Thymus (tissue), 14 donors: ENCODE results near the gene PLA2G7. TPM values are rescaled to one million over a fixed set of nuclear protein-coding genes. Genes with fewer than 3 reads are reported as not detected.
"Not testable (repeated sequence)": the region's sequence is repeated elsewhere in the genome, so short reads cannot be mapped to it uniquely, and the experiment has no call there.

Experiments used
- DNase-seq, 9 donors: peaks; one replicate each; pipeline ENCODE4 v3.0.0-alpha.2; 2013; ENCODE audit warnings: low spot score in 9 of 9, low read depth in 6 of 9, missing footprints in 1 of 9
- H3K27ac ChIP-seq, 2 donors: one replicate each; pipeline ENCODE4 v1.5.1; 2013; ENCODE audit warnings: control low read depth in 1 of 2, low read depth in 1 of 2, low read length in 1 of 2, mild to moderate bottlenecking in 1 of 2, moderate library complexity in 1 of 2
- H3K27me3 ChIP-seq, 2 donors: one replicate each; pipeline ENCODE4 v1.5.1; 2013; ENCODE audit warnings: low read length in 1 of 2; ENCODE audit not compliant: control insufficient read depth in 2 of 2, insufficient read depth in 1 of 2
- H3K36me3 ChIP-seq, 2 donors: one replicate each; pipeline ENCODE4 v1.5.1; 2013; ENCODE audit warnings: low read length in 1 of 2, mild to moderate bottlenecking in 1 of 2, moderate library complexity in 1 of 2; ENCODE audit not compliant: control insufficient read depth in 2 of 2, insufficient read depth in 2 of 2
- H3K4me1 ChIP-seq, 2 donors: one replicate each; pipeline ENCODE4 v1.5.1; 2013; ENCODE audit warnings: low read length in 2 of 2; ENCODE audit not compliant: control insufficient read depth in 2 of 2, insufficient read depth in 2 of 2
- H3K4me3 ChIP-seq, 2 donors: one replicate each; pipeline ENCODE4 v1.5.1; 2013; ENCODE audit warnings: low read length in 2 of 2, control low read depth in 1 of 2, mild to moderate bottlenecking in 1 of 2
- H3K9me3 ChIP-seq, 2 donors: one replicate each; pipeline ENCODE4 v1.5.1; 2013; ENCODE audit warnings: low read length in 1 of 2, mild to moderate bottlenecking in 1 of 2; ENCODE audit not compliant: control insufficient read depth in 2 of 2, insufficient read depth in 1 of 2
- WGBS: extraction: QIAGEN DNeasy Blood & Tissue Kit; methylation state at CpG from one replicate; pipeline ENCODE4 v1.1.7; 2013; 5-methylcytosine and 5-hydroxymethylcytosine counted together
- long read RNA-seq, 10 donors: transcript quantifications; one replicate each; lab custom pipeline, GENCODE V29; 2026
- polyA plus RNA-seq: library from polyadenylated mRNA; stranded (reverse); fragments of 200-250 nt; gene quantifications from one replicate; pipeline ENCODE4 v1.2.3, GENCODE V29; 2013
- total RNA-seq: library from RNA; stranded (reverse); fragments of 120-200 nt; gene quantifications from one replicate; pipeline ENCODE4 v1.2.4, GENCODE V29; 2013
- donor health status: healthy.

Gene PLA2G7
- total RNA-seq (9.3 TPM), polyA plus RNA-seq (26.1 TPM)
- long read RNA-seq, donor 1, result 0 reads
- long read RNA-seq, donor 2, result 0 reads
- long read RNA-seq, donor 3, result 0 reads
- long read RNA-seq, donor 4, partial matches to known transcripts, result 0 of 1 reads
- long read RNA-seq, donor 4, other reads (novel, unspliced or antisense), result 0 of 1 reads
- long read RNA-seq, donor 5, partial matches to known transcripts, result 0 of 1 reads
- long read RNA-seq, donor 5, other reads (novel, unspliced or antisense), result 0 of 1 reads
- long read RNA-seq, donor 6, result 0 reads
- long read RNA-seq, donor 7, partial matches to known transcripts, result 0 of 3 reads
- long read RNA-seq, donor 7, other reads (novel, unspliced or antisense), result 0 of 3 reads
- long read RNA-seq, donor 8, partial matches to known transcripts, result 0 of 2 reads
- long read RNA-seq, donor 8, other reads (novel, unspliced or antisense), result 0 of 2 reads
- long read RNA-seq, donor 9, result 0 reads
- long read RNA-seq, donor 10, result 0 reads

- peak in 2 of 9 donors; percentile 2 to 4 for DNase-seq
- 2% methylated on average over 73 of the region's 73 CpGs for WGBS
Measured at GRCh38 chr6:46734867-46735719, at the start of gene PLA2G7. TSS of gene PLA2G7 (minus strand) at chr6:46735375. CDS start at chr6:46722891, 12,484 bp downstream.

GRCh38 chr6:46784535-46784934, 49.4 kb upstream of the PLA2G7 start:
- no peak for DNase-seq
- Histone ChIP-seq H3K9me3 (no peaks in the 10 kb centered on the region), H3K36me3 (no peaks in the 10 kb centered on the region), H3K27me3 (no peaks in the 10 kb centered on the region), H3K4me3 (no peak overlapping the region), H3K4me1 (no peaks in the 10 kb centered on the region), H3K27ac (no peak overlapping the region)
- whole genome bisulfite sequencing, result 99% methylated on average over 1 of the region's 1 CpG

More at GRCh38 chr6:46734867-46735719, at the start of gene PLA2G7:
- peaks cover 0 to 3% of the 10 kb centered on the region in 2 donors for H3K4me1 ChIP-seq
- peaks cover 27 to 50% of the 10 kb centered on the region in 2 donors for H3K27me3 ChIP-seq
- no peaks in the 10 kb centered on the region for H3K36me3 ChIP-seq
- peak within 1 kb of the TSS; percentile 24 to 27 for H3K4me3 ChIP-seq
- no peaks in the 10 kb centered on the region for H3K9me3 ChIP-seq
- no peak within 1 kb of the TSS for H3K27ac ChIP-seq

- Histone ChIP-seq H3K36me3 (no peaks in the 10 kb centered on the region), H3K27me3 (no peaks in the 10 kb centered on the region), H3K27ac (no peak overlapping the region), H3K9me3 (no peaks in the 10 kb centered on the region), H3K4me1 (no peaks in the 10 kb centered on the region), H3K4me3 (no peak overlapping the region)
- 41% methylated on average over 6 of the region's 6 CpGs for WGBS
- DNase-seq, result peak in 7 of 9 donors; percentile 11 to 53 (median 27)
Measured at GRCh38 chr6:46781478-46782378, 46.6 kb upstream of the PLA2G7 start.

- Histone ChIP-seq H3K4me3 (no peak overlapping the region), H3K27ac (no peak overlapping the region), H3K4me1 (no peaks in the 10 kb centered on the region), H3K27me3 (no peaks in the 10 kb centered on the region), H3K9me3 (no peaks in the 10 kb centered on the region), H3K36me3 (no peaks in the 10 kb centered on the region)
- DNase-seq, result no peak
- WGBS, result 88% methylated on average over 12 of the region's 12 CpGs
Measured at GRCh38 chr6:46777476-46778346, 42.5 kb upstream of the PLA2G7 start.

- 96% methylated on average over 5 of the region's 5 CpGs for WGBS
- DNase-seq, result no peak
- Histone ChIP-seq H3K27ac (no peak overlapping the region), H3K36me3 (no peaks in the 10 kb centered on the region), H3K4me1 (peaks cover 0 to 3% of the 10 kb centered on the region in 2 donors), H3K9me3 (no peaks in the 10 kb centered on the region), H3K4me3 (no peak overlapping the region), H3K27me3 (no peaks in the 10 kb centered on the region)
Measured at GRCh38 chr6:46776070-46776712, 41.0 kb upstream of the PLA2G7 start.

- H3K36me3 ChIP-seq, H3K4me1 ChIP-seq, DNase-seq, H3K27ac ChIP-seq, H3K4me3 ChIP-seq, H3K27me3 ChIP-seq, H3K9me3 ChIP-seq: not testable (repeated sequence)
- 94% methylated on average over 24 of the region's 24 CpGs for WGBS
Measured at GRCh38 chr6:46774736-46775135, 39.6 kb upstream of the PLA2G7 start.

GRCh38 chr6:46773201-46773855, 38.2 kb upstream of the PLA2G7 start:
- Histone ChIP-seq H3K27me3 (no peaks in the 10 kb centered on the region), H3K9me3 (no peaks in the 10 kb centered on the region), H3K4me3 (no peak overlapping the region), H3K4me1 (peaks cover 0 to 3% of the 10 kb centered on the region in 2 donors), H3K27ac (peak overlapping the region in 1 of 2 donors; percentile 32), H3K36me3 (no peaks in the 10 kb centered on the region)
- no peak for DNase-seq
- WGBS, result 84% methylated on average over 1 of the region's 1 CpG
